ENCODE data around the gene COL27A1.
"Not testable (repeated sequence)": the region's sequence is repeated elsewhere in the genome, so short reads cannot be mapped to it uniquely, and the experiment has no call there.

The COL27A1 gene

DNA sequence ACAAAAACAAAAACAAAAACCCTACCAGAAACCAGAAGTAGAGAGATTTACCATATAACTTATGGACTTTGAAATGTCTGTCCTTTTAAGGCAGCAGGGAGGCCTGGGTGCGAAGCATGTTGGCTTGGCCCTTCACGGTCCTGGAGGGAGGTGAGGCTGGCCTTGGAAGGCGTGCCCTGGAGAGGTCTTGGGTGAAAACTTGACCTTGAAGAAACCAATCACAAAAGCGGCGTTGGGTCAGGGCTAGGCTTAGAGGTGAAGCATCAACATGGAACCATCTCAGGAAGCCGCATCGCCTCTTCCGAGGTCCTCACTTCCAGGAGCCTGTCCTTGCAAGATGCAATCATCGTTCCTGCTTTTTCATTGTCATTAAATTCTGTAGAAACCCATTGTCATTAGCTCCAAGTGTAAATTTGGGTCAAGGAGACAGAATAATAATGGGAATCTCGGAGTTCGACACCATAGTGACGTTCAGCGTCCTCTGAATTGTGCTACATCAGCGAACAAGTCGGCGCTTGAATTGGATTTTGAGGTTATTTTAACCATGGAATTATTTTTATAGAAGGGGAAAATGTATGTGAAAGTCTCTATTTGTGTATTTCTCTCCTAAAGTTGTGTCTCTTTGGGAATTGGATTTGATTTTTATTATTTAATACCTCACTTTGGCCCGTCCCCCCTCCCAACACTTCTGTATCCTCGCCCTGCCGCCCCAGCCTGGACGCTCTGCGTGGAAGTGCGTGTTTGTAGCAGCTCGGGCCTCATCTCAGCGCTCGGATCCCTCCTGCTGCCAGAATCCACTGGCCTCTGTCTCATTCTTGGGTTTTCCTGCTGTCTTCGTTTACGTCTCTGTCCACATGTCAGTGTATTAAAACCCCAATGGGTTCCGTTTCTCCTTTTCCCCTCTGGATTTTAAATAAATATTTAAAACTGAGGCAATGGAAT lies 156.5 kb downstream of the COL27A1 start:
- DNase-seq, result no peak

DNA sequence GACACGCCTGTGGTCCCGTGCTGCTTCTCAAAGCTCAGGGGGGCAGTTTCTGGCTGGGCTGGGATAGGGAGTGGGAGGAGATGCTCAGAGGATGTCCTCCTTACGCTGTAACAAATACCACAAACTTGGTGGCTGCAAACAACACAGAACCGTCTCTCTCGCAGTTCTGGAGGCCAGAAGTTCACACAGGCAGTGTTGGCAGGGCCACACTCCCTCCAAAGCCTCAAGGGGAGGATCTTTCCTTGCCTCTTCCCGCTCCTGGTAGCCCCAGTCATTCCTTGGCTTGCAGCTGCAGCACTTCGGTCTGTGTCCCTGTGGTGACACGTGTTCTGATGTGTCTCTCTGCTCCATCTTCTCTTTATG lies 157.2 kb downstream of the COL27A1 start:
- DNase-seq, result no peak

DNA sequence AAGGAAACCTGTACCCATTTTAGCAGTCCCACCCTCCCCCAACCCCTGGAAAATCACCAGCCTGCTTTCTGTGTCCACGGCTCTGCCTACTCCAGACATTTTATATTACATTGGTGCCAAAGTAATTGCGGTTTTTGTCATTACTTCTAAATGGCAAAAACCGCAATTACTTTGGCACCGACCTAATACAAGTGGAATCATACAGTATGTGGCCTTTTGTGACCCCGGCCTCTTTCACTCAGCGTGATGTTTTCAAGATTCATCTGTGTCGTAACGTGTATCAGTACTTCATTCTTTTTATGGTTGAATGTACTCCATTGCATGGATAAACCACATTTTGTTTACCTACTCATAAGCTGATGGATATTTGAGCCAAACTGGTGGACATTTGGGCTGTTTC lies 157.8 kb downstream of the COL27A1 start:
- no peak for DNase-seq

DNA sequence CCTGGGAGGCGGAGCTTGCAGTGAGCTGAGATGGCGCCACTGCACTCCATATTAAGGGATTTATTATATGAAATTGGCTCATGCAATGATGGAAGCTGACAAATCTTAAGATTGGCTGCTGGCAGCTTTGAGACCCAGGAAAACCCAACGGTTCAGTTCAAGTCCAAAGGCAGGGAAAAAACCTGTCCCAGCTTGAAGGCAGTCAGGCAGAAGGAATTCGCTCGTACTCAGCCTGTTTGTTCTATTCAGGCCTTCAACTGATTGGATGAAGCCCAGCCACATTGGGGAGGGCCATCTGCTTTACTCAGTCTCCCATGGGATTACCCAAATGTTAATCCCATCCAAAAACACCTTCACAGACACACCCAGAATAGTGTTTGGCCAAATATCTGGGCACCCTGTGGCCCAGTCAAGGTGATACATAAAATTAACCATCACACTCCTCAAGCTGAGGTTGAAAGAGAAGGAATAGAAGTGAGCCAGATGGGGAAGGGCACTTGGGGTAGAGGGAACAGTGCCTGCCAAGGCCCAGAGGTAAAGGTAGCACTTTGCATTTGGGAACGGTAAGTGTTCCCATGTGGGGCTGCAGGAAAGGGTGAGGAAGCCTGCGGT lies 159.0 kb downstream of the COL27A1 start:
- no peak for DNase-seq

DNA sequence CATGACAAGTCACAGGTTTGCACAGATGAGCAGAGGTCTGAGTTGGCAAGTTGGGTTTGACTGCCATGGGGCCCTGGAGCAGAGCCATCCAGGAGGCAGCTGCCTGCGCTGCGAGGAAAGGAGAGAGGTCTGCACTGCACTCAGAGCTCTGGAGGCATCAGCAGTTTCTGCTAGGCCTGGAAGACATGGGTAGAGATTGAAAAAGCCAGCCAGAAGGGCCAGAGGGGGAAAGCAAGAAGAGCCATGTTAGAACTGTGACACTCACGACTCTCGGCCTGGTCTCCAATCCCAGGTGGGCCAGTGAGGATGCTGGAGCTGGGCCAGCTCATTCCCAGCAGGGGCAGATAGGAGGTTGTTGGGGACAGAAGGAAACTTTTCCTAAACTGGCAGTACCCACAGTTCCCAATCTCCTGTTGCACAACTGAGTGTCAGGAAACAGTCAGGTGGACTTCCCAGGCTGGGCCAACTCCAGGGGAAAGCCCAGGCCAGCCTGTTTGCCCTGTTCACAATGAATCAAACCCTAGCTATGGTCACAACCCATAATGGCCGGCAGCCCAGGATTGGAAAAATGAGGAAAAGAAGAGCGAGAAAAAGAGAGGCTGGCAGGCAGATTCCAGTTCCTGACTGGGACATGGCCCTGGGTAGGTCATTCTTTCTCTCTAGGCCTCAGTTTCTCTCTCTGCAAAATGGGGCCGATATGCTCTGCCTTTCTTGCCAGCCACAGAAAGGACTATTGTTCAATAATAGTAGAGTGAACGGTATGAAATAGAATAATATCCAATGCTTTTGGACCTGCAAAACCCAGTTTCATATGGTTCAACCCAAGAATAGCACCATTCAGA lies 159.8 kb downstream of the COL27A1 start:
- DNase-seq, result no peak

DNA sequence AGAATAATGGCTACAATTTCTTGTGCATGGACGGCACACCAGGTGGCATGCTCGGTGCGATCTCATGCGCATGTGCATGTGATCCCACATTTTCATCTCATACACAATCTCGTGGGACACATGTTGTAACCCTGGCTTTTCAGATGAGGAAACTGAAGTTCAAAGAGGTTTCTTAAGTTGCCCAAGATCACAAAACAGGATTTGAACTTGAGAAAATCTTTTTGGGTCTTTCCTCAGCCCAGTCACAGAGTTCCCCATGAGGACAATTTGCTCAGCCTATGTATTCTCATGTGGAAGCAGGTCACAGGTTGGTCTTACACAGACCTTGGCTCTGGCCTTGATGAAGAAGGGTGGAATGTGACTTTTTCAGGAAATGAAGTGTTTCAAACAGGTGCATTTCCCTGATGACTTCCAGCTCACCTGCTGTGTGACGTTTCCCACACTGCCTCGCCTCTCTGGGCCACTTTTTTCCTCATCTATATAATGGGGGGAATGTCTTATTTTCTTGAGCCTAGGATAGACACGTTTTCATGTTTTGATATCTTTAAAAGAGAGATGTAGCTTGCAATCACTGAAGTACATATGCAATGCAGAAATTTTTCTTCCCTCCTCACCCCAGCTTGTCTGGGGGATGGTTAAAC lies 160.5 kb downstream of the COL27A1 start:
- DNase-seq, result peak; percentile 53 to 81 (median 79)

DNA sequence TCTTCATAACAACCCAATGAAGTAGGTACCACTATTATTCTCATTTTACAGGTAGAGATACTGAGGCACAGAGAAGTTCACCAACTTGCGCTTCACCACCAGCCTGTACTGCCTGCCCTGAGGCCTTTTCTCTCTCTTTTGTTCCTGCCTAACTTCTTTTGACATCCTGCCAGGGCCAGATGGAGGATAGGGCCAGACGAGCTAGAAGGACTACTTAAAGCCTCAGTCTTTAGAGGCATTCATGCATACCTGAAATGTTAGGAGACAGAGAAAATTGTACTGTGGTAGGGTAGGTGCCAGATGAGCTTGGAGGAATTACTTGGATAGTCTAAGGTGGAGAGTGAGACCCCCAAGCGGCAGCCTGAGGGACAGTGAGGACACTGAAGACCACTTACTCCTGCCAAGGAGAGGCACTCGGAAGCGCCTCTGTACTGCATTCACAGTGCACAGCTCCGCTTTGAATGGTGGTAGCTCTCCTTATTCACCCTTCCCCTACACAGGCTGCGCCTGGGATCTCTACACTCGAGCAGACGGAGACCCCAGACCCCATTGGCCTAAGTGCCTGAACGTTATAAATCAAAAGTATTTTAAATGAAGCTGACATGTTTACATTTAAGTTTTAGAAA lies 161.4 kb downstream of the COL27A1 start:
- DNase-seq, result no peak

DNA sequence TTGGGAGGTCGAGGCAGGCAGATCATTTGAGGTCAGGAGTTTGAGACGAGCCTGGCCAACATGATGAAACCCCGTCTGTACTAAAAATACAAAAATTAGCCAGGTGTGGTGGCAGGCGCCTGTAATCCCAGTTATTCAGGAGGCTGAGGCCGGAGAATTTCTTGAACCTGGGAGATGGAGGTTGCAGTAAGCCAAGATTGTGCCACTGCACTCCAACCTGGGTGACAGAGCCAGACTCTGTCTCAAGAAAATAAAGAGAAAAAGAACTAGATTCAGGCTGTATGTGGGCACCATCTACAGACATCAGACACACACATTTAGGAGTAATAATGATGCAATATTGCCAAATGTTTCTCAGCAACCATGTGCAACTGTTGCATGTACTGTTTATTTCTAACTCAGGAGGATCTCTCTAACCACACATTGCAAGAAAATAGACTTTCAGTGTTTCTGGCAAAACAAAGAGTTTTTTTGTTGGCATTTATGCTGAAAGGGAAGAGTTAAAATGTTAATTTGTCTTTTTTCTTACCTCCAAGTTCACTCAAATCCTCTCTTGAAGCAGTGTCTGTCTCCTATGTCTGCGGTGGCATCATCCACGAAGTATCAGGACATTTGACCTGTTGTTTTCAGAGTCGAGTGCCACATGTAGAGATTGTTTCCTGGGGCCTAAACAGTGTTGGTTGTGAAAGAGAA lies 162.5 kb downstream of the COL27A1 start:
- peak; percentile 35 to 79 (median 58) for DNase-seq

DNA sequence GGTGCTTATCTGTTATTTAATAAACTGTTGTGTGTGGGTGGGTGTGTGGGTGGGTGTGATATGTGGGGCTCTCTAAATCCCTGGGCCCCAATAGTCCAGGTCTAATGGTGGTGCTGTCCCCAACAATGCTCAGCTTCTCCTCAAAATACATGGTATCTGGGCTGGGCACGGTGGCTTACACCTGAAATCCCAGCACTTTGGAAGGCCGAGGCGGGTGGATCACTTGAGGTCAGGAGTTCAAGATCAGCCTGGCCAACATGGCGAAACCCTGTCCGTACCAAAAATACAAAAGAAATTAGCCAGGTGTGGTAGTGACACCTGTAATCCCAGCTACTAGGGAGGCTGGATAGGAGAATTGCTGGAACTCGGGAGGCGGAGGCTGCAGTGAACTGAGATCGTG lies 163.1 kb downstream of the COL27A1 start:
- DNase-seq, result no peak

DNA sequence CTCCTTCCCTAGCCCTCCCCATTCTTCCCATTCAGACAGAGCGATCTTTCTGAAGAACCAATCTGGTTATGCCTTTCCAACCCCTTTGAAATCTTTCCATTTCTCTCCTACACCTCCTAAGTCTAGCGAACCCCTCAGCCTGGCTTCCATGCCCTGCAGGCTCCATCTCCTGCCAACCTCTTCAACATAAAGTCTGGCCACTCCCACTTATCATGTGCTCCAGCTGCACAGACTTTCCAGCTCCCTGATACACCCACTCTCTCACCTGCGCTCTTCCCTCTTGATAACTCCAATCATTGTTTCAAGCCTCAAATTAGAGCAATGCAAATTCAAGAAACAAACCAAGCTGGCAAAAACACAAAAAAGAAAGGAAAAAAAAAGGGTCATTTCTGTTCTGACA lies 163.8 kb downstream of the COL27A1 start:
- no peak for DNase-seq

DNA sequence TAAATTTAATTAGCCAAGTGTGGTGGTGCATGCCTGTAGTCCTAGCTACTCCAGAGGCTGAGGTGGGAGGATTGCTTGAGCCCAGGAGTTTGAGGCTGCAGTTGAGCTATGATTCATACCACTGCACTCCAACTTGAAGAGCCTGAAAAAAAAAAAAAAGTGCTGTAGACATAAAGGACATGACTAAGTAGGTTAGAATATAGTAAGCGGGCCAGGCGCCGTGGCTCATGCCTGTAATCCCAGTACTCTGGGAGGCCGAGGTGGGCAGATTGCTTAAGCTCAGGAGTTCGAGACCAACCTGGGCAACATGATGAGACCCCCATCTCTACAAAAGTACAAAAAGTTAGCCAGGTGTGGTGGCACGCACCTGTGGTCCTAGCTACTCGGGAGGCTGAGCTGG lies 165.4 kb downstream of the COL27A1 start:
- not testable (repeated sequence) for DNase-seq

DNA sequence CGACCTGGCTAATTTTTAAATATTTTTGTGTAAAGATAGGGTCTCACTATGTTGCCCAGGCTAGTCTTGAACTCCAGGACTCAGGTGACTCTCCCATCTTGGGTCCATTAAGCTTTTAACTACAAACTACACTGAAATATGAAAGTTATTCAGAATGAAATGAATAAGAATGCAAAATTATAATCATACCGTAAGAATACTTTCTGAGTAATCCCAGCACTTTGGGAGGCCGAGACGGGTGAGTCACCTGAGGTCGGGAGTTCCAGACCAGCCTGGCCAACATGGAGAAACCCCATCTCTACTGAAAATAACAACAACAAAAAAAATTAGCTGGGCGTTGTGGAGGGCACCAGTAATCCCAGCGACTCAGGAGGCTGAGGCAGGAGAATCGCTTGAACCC lies 166.4 kb downstream of the COL27A1 start:
- DNase-seq, result no peak

DNA sequence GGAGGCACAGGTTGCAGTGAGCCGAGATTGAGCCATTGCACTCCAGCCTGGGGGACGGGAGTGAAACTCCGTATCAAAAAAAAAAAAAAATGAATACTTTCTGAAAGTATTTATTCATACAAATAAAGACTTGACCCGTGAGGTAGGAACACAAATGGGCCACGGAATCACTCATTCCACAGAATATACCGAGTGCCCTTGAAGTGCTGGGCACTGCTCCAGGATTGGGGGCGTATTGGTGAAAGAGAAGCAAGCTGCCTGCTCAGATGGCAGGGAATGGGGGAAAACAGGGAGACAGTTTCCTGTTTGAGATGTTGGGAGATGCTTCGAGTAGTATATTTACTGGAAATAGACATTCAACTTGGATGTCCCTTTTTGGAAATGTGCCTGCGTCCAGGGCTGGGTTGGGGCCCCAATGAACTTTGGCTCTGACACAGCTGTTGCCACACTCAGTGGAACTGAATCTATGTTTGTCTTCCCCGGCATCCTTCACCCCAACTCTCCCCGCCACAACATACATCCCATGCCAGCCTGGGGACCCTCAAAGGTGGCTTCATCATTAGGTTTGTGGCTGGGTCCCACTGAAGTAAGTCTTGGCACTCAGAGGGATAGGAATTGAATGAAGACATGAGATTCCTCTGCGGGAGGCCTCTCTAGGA lies 167.0 kb downstream of the COL27A1 start:
- DNase-seq, result not testable (repeated sequence)

DNA sequence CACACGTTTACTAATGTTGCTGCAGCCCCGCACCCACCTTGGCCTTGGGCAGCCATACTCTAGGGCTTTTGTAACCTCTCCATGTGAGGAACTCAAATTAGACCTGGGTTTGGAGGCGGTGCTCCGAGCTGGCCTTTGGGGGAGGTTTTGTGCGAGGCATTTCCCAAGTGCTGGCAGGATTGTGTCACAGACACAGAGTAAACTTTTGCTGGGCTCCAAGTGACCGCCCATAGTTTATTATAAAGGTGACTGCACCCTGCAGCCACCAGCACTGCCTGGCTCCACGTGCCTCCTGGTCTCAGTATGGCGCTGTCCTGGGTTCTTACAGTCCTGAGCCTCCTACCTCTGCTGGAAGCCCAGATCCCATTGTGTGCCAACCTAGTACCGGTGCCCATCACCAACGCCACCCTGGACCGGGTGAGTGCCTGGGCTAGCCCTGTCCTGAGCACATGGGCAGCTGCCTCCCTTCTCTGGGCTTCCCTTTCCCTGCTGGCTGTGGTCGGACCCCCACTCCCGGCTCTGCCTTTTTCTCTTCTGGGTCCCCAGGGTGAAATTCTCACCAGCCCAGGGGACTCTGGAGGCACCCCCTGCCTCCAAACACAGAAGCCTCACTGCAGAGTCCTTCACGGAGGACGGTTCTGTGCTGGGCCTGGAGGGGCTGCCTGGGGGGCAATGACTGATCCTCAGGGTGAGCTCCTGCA lies 167.6 kb downstream of the COL27A1 start, which contains the start of gene ORM1:
Gene ORM1, plus strand, starts transcription at position 268 of the 701 bp plus-strand sequence. Its CDS starts 36 bp downstream, at position 304.
- DNase-seq, result not testable (repeated sequence)

DNA sequence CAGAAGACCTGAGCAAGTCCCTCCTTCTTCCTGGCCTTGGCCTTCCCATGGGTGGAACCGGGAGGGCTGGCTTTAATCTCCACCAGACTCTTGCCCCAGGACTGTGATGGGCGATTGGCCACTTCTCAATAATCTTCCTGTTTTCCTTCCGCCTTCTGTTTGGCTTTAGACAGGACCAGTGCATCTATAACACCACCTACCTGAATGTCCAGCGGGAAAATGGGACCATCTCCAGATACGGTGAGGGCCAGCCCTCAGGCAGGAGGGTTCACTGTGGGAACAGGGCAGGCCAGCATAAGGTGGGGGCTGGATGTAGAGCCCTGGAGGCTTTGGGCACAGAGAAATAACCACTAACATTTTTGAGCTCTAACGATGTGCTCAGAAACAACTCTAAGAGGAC lies 168.5 kb downstream of the COL27A1 start:
- not testable (repeated sequence) for DNase-seq

DNA sequence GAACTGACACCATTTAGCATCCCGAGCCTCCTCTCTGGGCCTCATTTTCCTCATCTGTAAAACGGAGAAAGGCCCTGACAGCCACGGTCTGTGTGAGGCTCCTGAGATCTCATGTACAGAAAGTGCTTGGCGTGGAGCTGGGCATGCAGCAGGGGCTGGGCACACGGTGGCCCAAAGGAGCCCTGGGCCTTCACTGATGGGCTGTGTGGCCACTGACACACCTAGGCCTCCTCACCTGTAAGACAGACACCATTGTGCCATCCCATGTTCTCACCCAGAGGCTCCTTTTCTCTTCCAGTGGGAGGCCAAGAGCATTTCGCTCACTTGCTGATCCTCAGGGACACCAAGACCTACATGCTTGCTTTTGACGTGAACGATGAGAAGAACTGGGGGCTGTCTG lies 169.2 kb downstream of the COL27A1 start:
- DNase-seq, result no peak

DNA sequence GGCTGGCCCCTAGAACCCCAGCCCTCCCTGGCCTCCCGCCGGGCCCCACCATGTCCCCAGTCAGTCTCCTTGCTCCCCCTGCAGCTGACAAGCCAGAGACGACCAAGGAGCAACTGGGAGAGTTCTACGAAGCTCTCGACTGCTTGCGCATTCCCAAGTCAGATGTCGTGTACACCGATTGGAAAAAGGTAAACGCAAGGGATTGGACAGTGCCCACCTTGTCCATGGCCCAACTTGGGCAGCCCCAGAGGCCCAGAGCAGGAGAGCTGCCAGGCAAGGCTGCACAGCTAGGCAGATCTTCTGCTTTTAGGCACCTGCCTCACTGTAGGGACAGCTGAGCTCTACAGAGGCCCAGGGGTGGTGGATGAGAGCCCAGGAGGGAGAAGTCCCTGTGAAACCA lies 169.6 kb downstream of the COL27A1 start:
- DNase-seq, result not testable (repeated sequence)

DNA sequence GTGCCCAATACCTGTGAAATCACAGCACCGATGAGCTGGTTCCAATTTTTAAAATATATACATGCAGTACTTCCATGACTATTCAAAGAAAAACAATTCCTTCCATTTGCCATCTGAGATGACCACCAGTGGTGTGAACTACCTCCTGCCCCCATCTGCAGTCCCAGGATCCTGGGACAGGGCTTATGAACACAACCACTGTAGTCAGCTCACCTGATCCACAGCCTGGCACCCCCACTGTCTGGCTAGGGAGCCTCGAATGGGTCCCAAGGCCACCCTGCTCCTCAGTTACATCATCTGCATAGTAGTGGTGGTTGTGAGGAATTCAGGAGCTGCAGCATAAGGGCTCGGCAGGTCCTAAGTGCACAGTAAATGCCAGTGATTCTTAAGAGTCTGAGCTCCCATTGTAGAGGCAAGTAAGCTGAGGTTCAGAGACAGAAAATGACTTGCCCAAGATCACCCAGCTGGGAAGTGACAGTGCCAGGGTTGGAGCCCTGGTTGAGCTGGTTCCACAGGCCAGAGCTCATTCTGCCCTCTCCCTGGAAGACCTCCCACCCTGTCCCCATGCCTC lies 170.4 kb downstream of the COL27A1 start:
- DNase-seq, result not testable (repeated sequence)

DNA sequence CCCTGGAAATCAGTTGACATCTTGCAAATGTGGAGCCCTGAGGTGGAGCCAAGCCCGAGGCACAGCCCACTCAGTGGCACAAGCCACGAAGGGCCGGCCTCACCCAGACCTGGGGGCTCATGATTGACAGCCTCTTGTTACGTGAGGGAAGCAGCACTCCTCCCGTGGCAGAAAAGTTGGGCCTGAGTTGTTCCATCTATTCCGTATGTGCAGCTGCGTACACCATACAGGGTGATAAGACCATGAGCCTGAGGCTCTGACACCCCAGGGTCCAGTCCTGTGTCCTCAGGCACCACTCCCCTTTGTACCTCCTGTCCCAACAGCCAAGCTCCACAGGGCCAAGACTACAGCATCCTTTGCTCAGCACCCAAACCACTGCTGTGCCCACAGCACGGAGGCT lies 172.4 kb downstream of the COL27A1 start:
- DNase-seq, result no peak

DNA sequence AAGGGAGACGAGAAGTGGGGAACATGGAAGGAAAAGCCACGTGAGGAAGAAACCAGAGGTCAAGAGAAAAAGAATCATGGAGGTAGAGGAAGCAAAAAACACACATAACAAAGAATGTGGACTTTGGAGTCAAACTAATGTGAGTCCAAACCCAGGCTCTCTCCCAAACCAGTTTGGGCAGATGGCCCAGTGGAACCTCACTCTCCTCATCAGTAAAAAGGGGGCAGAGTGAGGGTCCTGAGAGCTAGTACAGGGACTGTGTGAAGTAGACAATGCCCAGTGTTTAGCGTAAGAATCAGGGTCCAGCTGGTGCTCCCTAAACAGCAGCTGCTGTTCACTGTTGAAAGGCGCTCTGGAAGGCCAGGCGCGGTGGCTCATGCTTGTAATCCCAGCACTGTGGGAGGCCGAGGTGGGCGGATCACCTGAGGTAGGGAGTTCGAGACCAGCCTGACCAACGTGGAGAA lies 173.1 kb downstream of the COL27A1 start:
- DNase-seq, result not testable (repeated sequence)
